ENCODE data around the gene RALGAPA2. TPM values are rescaled to one million over a fixed set of nuclear protein-coding genes. Genes with fewer than 3 reads are reported as not detected.

The RALGAPA2 gene
- total and polyA plus RNA-seq, 2 experiments from 2014 or later, result 14.5 to 35.5 TPM

- no peak for TF ChIP-seq CTCF (IDR thresholded peaks at IDR 0.05; ENCODE audit: low read depth, low read length)
- no peak overlapping the region for H3K4me3 ChIP-seq
- no peak overlapping the region for H3K27ac ChIP-seq
- H3K27me3 ChIP-seq, result no peaks in the 10 kb centered on the region
- H3K9me3 ChIP-seq (ENCODE audit: low read depth), result no peaks in the 10 kb centered on the region
- no peaks in the 10 kb centered on the region for H3K36me3 ChIP-seq
- H3K4me1 ChIP-seq (ENCODE audit: low read depth), result no peaks in the 10 kb centered on the region
- no peak for DNase-seq (ENCODE audit: low read depth in 1 of 2, low spot score in 1 of 2)
Measured at GRCh38 chr20:20699917-20700316, 12.5 kb downstream of the RALGAPA2 start.

- Histone ChIP-seq H3K27ac (no peak overlapping the region), H3K27me3 (no peaks in the 10 kb centered on the region), H3K36me3 (no peaks in the 10 kb centered on the region), H3K9me3 (ENCODE audit: low read depth) (no peaks in the 10 kb centered on the region), H3K4me3 (no peak overlapping the region), H3K4me1 (ENCODE audit: low read depth) (no peaks in the 10 kb centered on the region)
- TF ChIP-seq CTCF (IDR thresholded peaks at IDR 0.05; ENCODE audit: low read depth, low read length), result no peak
- DNase-seq (ENCODE audit: low read depth in 1 of 2, low spot score in 1 of 2), result no peak
Measured at GRCh38 chr20:20699144-20699543, 13.3 kb downstream of the RALGAPA2 start.

- Histone ChIP-seq H3K27ac (no peak overlapping the region), H3K4me1 (ENCODE audit: low read depth) (no peaks in the 10 kb centered on the region), H3K4me3 (no peak overlapping the region), H3K9me3 (ENCODE audit: low read depth) (no peaks in the 10 kb centered on the region), H3K36me3 (no peaks in the 10 kb centered on the region), H3K27me3 (no peaks in the 10 kb centered on the region)
- TF ChIP-seq CTCF (IDR thresholded peaks at IDR 0.05; ENCODE audit: low read depth, low read length), result no peak
- DNase-seq (ENCODE audit: low read depth in 1 of 2, low spot score in 1 of 2), result no peak
Measured at GRCh38 chr20:20697325-20697845, 15.1 kb downstream of the RALGAPA2 start.

- no peak for TF ChIP-seq CTCF (IDR thresholded peaks at IDR 0.05; ENCODE audit: low read depth, low read length)
- no peak for DNase-seq (ENCODE audit: low read depth in 1 of 2, low spot score in 1 of 2)
- H3K27me3 ChIP-seq, result no peaks in the 10 kb centered on the region
Measured at GRCh38 chr20:20695250-20695816, 17.1 kb downstream of the RALGAPA2 start.

GRCh38 chr20:20694591-20694990 is 17.9 kb downstream of the RALGAPA2 start:
- TF ChIP-seq CTCF (IDR thresholded peaks at IDR 0.05; ENCODE audit: low read depth, low read length), result no peak
- Histone ChIP-seq H3K9me3 (ENCODE audit: low read depth) (no peaks in the 10 kb centered on the region), H3K4me3 (no peak overlapping the region), H3K27ac (no peak overlapping the region), H3K27me3 (no peaks in the 10 kb centered on the region), H3K4me1 (ENCODE audit: low read depth) (no peaks in the 10 kb centered on the region), H3K36me3 (no peaks in the 10 kb centered on the region)
- DNase-seq (ENCODE audit: low read depth in 1 of 2, low spot score in 1 of 2), result no peak

More at GRCh38 chr20:20695250-20695816, 17.1 kb downstream of the RALGAPA2 start:
- no peak overlapping the region for H3K4me3 ChIP-seq
- no peaks in the 10 kb centered on the region for H3K4me1 ChIP-seq (ENCODE audit: low read depth)
- H3K36me3 ChIP-seq, result no peaks in the 10 kb centered on the region
- no peaks in the 10 kb centered on the region for H3K9me3 ChIP-seq (ENCODE audit: low read depth)
- no peak overlapping the region for H3K27ac ChIP-seq
